CD14-positive monocyte (primary cell): ENCODE data around the gene FHIT. TPM values are rescaled to one million over a fixed set of nuclear protein-coding genes. Genes with fewer than 3 reads are reported as not detected.

Source experiments
- DNase-seq, 3 donors: peaks; one replicate each; pipeline ENCODE4 v3.0.0-alpha.2; 2011 to 2022
- H2AFZ ChIP-seq: 2 replicates; pipeline ENCODE4 v1.6.0; 2012; ENCODE audit warnings: mild to moderate bottlenecking, low read depth, low read length, inconsistent platforms; ENCODE audit not compliant: insufficient read depth, poor library complexity, severe bottlenecking
- H3K27ac ChIP-seq, 2 donors: 1 replicate in 1 of 2; 2 replicates in 1 of 2; pipeline ENCODE4 v1.5.1; 2012 to 2013; ENCODE audit warnings: low read length in 2 of 2, control low read depth in 1 of 2, inconsistent platforms in 1 of 2, low read depth in 1 of 2, mild to moderate bottlenecking in 1 of 2
- H3K27me3 ChIP-seq, 2 donors: one replicate each; pipeline versions ENCODE4 v1.6.0 to v1.6.1; 2011 to 2013; ENCODE audit warnings: low read length in 2 of 2; ENCODE audit not compliant: control insufficient read depth in 2 of 2, insufficient read depth in 2 of 2
- H3K36me3 ChIP-seq, 2 donors: replicated peaks in 1 of 2; 1 replicate in 1 of 2; 2 replicates in 1 of 2; pipeline versions ENCODE4 v1.5.1 to v1.6.1; 2012 to 2013; ENCODE audit warnings: low read length in 2 of 2, control low read depth in 1 of 2, inconsistent platforms in 1 of 2, mild to moderate bottlenecking in 1 of 2; ENCODE audit not compliant: insufficient read depth in 2 of 2, control insufficient read depth in 1 of 2
- H3K4me1 ChIP-seq, 2 donors: 1 replicate in 1 of 2; 2 replicates in 1 of 2; pipeline versions ENCODE4 v1.5.1 to v1.6.1; 2012 to 2013; ENCODE audit warnings: low read length in 2 of 2, control low read depth in 1 of 2, inconsistent platforms in 1 of 2, mild to moderate bottlenecking in 1 of 2, moderate library complexity in 1 of 2; ENCODE audit not compliant: insufficient read depth in 2 of 2, control insufficient read depth in 1 of 2
- H3K4me2 ChIP-seq: replicated peaks from 2 replicates; pipeline ENCODE3; 2012; ENCODE audit warnings: low read length, moderate library complexity, mild to moderate bottlenecking; ENCODE audit not compliant: poor library complexity, severe bottlenecking; ENCODE audit errors: extremely low read depth
- H3K4me3 ChIP-seq, 3 experiments: fragments of 200-600 bp in 1 of 3; sonication (generic) in 1 of 3; replicated peaks in 1 of 3; 1 replicate in 2 of 3; 2 replicates in 1 of 3; pipeline ENCODE4 v1.5.1; 2011 to 2013; ENCODE audit warnings: low read length in 3 of 3, mild to moderate bottlenecking in 3 of 3, control low read depth in 2 of 3, low read depth in 2 of 3, inconsistent platforms in 1 of 3, moderate library complexity in 1 of 3
- H3K79me2 ChIP-seq: 2 replicates; pipeline ENCODE4 v1.6.0; 2012; ENCODE audit warnings: mild to moderate bottlenecking, control low read depth, inconsistent platforms, low read length, moderate library complexity; ENCODE audit not compliant: insufficient read depth
- H3K9ac ChIP-seq: 2 replicates; pipeline ENCODE4 v1.6.0; 2017; ENCODE audit warnings: low read length, mild to moderate bottlenecking; ENCODE audit not compliant: insufficient read depth, poor library complexity, severe bottlenecking
- H3K9me3 ChIP-seq, 2 donors: replicated peaks in 1 of 2; 1 replicate in 1 of 2; 2 replicates in 1 of 2; pipeline versions ENCODE4 v1.5.1 to v1.6.1; 2012 to 2013; ENCODE audit warnings: low read length in 2 of 2, control low read depth in 1 of 2; ENCODE audit not compliant: control insufficient read depth in 1 of 2, insufficient read depth in 1 of 2
- H4K20me1 ChIP-seq: 2 replicates; pipeline ENCODE4 v1.6.0; 2012; ENCODE audit warnings: mild to moderate bottlenecking, low read length, control low read depth, moderate library complexity; ENCODE audit not compliant: insufficient read depth
- H3K27ac Mint-ChIP-seq, 7 donors: one replicate each; pipeline ENCODE4 v1.8.0; 2020; ENCODE audit warnings: mild to moderate bottlenecking in 7 of 7, mixed read lengths in 7 of 7, moderate library complexity in 6 of 7, inconsistent platforms in 2 of 7
- H3K27me3 Mint-ChIP-seq, 3 donors: one replicate each; pipeline ENCODE4 v1.8.0; 2021 to 2022; ENCODE audit warnings: low read depth in 3 of 3, mild to moderate bottlenecking in 3 of 3, mixed read lengths in 3 of 3, moderate library complexity in 3 of 3, inconsistent platforms in 1 of 3
- H3K36me3 Mint-ChIP-seq, 2 donors: one replicate each; pipeline ENCODE4 v1.8.0; 2020; ENCODE audit warnings: mixed read lengths in 2 of 2, inconsistent platforms in 1 of 2, mild to moderate bottlenecking in 1 of 2
- H3K4me1 Mint-ChIP-seq: one replicate; pipeline ENCODE4 v1.8.0; 2020; ENCODE audit warnings: mild to moderate bottlenecking, mixed read lengths
- H3K4me3 Mint-ChIP-seq, 2 donors: one replicate each; pipeline ENCODE4 v1.8.0; 2020; ENCODE audit warnings: mild to moderate bottlenecking in 2 of 2, mixed read lengths in 2 of 2, moderate library complexity in 1 of 2
- H3K9me3 Mint-ChIP-seq, 7 donors: one replicate each; pipeline ENCODE4 v1.8.0; 2020 to 2022; ENCODE audit warnings: mixed read lengths in 7 of 7, mild to moderate bottlenecking in 6 of 7, moderate library complexity in 6 of 7, inconsistent platforms in 2 of 7
- CTCF ChIP-seq: fragments of 200-600 bp; IDR thresholded peaks from one replicate; pipeline ENCODE4 v1.8.0; 2022; ENCODE audit warnings: antibody characterized with exemption, mild to moderate bottlenecking
- WGBS: methylation state at CpG from one replicate; pipeline ENCODE4 v1.1.5; 2013; ENCODE audit warnings: missing lambda C conversion rate; ENCODE audit not compliant: insufficient coverage; 5-methylcytosine and 5-hydroxymethylcytosine counted together
- intact Hi-C, 2 donors: fragments of 100-400 bp; cut with micrococcal nuclease; formaldehyde crosslinking; loops; one replicate each; pipeline versions ENCODE4 v1.15.0 to v1.15.1; 2023
- polyA plus RNA-seq, 3 donors: library from polyadenylated mRNA; depleted of rRNA in 1 of 3; unstranded in 2 of 3; stranded (reverse) in 1 of 3; fragments of 300-500 nt in 2 of 3; fragments of >200 nt in 1 of 3; fragmentation: Illumina TruSeq in 2 of 3; gene quantifications; 1 replicate in 2 of 3; 2 replicates in 1 of 3; pipeline ENCODE4 v1.2.3, GENCODE V29; 2012 to 2021

The FHIT gene
- polyA plus RNA-seq, 3 donors: 1.7 to 3.4 (median 3.2) TPM

DNA sequence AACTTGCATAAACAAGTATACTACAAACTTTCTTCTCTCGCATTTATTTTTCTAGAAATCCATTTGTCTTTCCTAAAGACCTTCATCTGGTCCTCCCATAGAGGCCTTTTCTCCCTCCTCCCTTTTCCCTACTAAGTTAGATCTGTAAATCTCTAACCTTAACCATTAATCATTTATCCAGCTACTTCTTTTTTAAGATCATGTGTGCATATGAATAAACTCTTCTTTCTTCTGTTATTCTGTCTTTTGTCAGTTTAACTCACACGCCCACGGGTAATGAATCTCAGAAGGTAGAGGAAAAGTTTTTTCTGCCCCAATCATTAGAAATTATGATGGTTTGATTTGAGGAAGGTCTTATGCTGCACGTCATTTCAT, 48.7 kb upstream of the FHIT start:
- Histone ChIP-seq H3K79me2 (no peaks in the 10 kb centered on the region), H3K27me3 (no peaks in the 10 kb centered on the region), H4K20me1 (no peaks in the 10 kb centered on the region), H2AFZ (no peak overlapping the region), H3K4me2 (no peak overlapping the region), H3K9ac (no peak overlapping the region), H3K9me3 (no peaks in the 10 kb centered on the region), H3K36me3 (no peaks in the 10 kb centered on the region), H3K27ac (no peak overlapping the region), H3K4me1 (no peaks in the 10 kb centered on the region), H3K4me3 (no peak overlapping the region)
- no peaks in the 10 kb centered on the region for H3K36me3 Mint-ChIP-seq
- no peak overlapping the region for H3K27ac Mint-ChIP-seq
- no peak overlapping the region for H3K4me3 Mint-ChIP-seq
- no peak for TF ChIP-seq CTCF
- no CpG with 5 or more reads among the region's 4 CpGs for WGBS
- DNase-seq: no peak
- H3K27me3 Mint-ChIP-seq: peaks cover 0 to 2% (median 0%) of the 10 kb centered on the region in 3 donors
- H3K4me1 Mint-ChIP-seq: no peaks in the 10 kb centered on the region
- H3K9me3 Mint-ChIP-seq: peaks cover 0 to 2% (median 0%) of the 10 kb centered on the region in 7 donors
- intact Hi-C loops: no loop called here

DNA sequence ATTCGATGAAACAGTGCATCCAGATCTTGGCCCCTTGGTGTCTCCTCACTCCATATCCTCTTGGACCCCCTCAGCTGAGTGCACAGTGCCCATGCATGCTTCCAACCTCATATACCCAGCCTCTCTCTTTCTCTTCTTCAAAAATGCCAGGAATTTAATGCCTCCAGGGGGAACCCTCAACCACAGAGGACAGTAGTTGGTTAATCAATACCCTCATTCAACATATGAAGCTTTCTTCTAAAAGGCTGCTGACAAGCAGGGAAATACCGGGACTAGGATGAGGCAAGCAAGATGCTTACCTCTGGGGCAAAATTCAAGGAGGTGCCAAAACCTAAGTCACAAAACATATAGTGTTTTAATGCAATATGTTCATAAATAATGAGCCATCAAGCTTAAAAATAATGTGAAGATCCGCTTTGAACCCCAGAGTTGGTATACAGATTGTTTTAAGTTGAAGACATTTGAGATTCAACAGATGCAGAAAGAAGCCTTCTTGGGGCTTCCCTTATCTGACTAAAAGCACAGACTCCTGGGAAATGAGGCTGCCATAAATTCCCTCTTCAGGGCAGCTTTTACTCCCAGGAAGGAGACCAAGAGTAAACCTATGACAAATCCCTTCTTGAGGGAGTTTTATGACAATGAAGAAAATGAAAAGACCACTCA, 48.2 kb upstream of the FHIT start:
- no peak overlapping the region for H3K9ac ChIP-seq
- H3K27ac ChIP-seq: no peak overlapping the region
- H3K4me3 ChIP-seq: no peak overlapping the region
- no peaks in the 10 kb centered on the region for H3K27me3 ChIP-seq
- peaks cover 0 to 2% (median 0%) of the 10 kb centered on the region in 3 donors for H3K27me3 Mint-ChIP-seq
- H3K4me3 Mint-ChIP-seq: no peak overlapping the region
- WGBS: 89% methylated on average over 1 of the region's 3 CpGs
- no peaks in the 10 kb centered on the region for H3K4me1 Mint-ChIP-seq
- H3K36me3 Mint-ChIP-seq: no peaks in the 10 kb centered on the region
- no peaks in the 10 kb centered on the region for H4K20me1 ChIP-seq
- H3K27ac Mint-ChIP-seq: no peak overlapping the region
- no peak overlapping the region for H3K4me2 ChIP-seq
- H3K36me3 ChIP-seq: no peaks in the 10 kb centered on the region
- no peaks in the 10 kb centered on the region for H3K4me1 ChIP-seq
- no peak for TF ChIP-seq CTCF
- no peak for DNase-seq
- peaks cover 0 to 3% (median 0%) of the 10 kb centered on the region in 7 donors for H3K9me3 Mint-ChIP-seq
- no peak overlapping the region for H2AFZ ChIP-seq
- intact Hi-C loops: no loop called here
- no peaks in the 10 kb centered on the region for H3K9me3 ChIP-seq
- H3K79me2 ChIP-seq: no peaks in the 10 kb centered on the region
